ENCODE results near the gene ACOXL.

Gene ACOXL

GRCh38 chr2:110980339-110981062 is 248.1 kb downstream of the ACOXL start:
- TF ChIP-seq CTCF (IDR thresholded peaks at IDR 0.05; ENCODE audit: low read depth, low read length, missing control alignments): no peak
- DNase-seq (ENCODE audit: low read depth): no peak

GRCh38 chr2:110983133-110983532 is 250.8 kb downstream of the ACOXL start:
- no peak for DNase-seq (ENCODE audit: low read depth)
- H3K4me3 ChIP-seq (ENCODE audit: low read depth, low read length): no peak overlapping the region
- no peak for TF ChIP-seq CTCF (IDR thresholded peaks at IDR 0.05; ENCODE audit: low read depth, low read length, missing control alignments)

More at GRCh38 chr2:110980339-110981062, 248.1 kb downstream of the ACOXL start:
- H3K4me3 ChIP-seq (ENCODE audit: low read depth, low read length): no peak overlapping the region

GRCh38 chr2:110984694-110985490 is 252.5 kb downstream of the ACOXL start:
- H3K4me3 ChIP-seq (ENCODE audit: low read depth, low read length): no peak overlapping the region
- no peak for TF ChIP-seq CTCF (IDR thresholded peaks at IDR 0.05; ENCODE audit: low read depth, low read length, missing control alignments)
- no peak for DNase-seq (ENCODE audit: low read depth)

GRCh38 chr2:110990440-110990839 is 258.1 kb downstream of the ACOXL start:
- no peak for TF ChIP-seq CTCF (IDR thresholded peaks at IDR 0.05; ENCODE audit: low read depth, low read length, missing control alignments)
- no peak overlapping the region for H3K4me3 ChIP-seq (ENCODE audit: low read depth, low read length)
- DNase-seq (ENCODE audit: low read depth): no peak

GRCh38 chr2:110991911-110992310 is 259.5 kb downstream of the ACOXL start:
- TF ChIP-seq CTCF (IDR thresholded peaks at IDR 0.05; ENCODE audit: low read depth, low read length, missing control alignments): no peak
- no peak overlapping the region for H3K4me3 ChIP-seq (ENCODE audit: low read depth, low read length)
- no peak for DNase-seq (ENCODE audit: low read depth)

- DNase-seq (ENCODE audit: low read depth): no peak
- H3K4me3 ChIP-seq (ENCODE audit: low read depth, low read length): no peak overlapping the region
- no peak for TF ChIP-seq CTCF (IDR thresholded peaks at IDR 0.05; ENCODE audit: low read depth, low read length, missing control alignments)
Observed at GRCh38 chr2:110992886-110993285, 260.5 kb downstream of the ACOXL start.
